ENCODE measurements around the gene CACUL1. TPM values are rescaled to one million over a fixed set of nuclear protein-coding genes. Genes with fewer than 3 reads are reported as not detected.

CACUL1 gene
- total and polyA plus RNA-seq, 9 of the 15 experiments (the other 6 are each of a cell fraction or from before 2014, with no cell fraction given) = 4.5 to 17.1 (median 13.5) TPM

- Histone ChIP-seq H2AFZ (ENCODE audit: low read depth, low read length) (no peak overlapping the region), H3K27me3 (ENCODE audit: control insufficient read depth in 2 of 2, insufficient read depth in 2 of 2, low read length in 2 of 2) (no peaks in the 10 kb centered on the region), H3K9ac (ENCODE audit: insufficient read depth in 1 of 2, low read depth in 2 of 2, low read length in 2 of 2) (no peak overlapping the region), H3K4me2 (ENCODE audit: insufficient read depth, low read length) (no peak overlapping the region), H3K9me1 (ENCODE audit: control insufficient read depth, insufficient read depth, low read length) (no peaks in the 10 kb centered on the region), H3K79me2 (ENCODE audit: control insufficient read depth, insufficient read depth, low read length) (no peaks in the 10 kb centered on the region), H3K4me1 (replicated peaks in 1 of 2; ENCODE audit: control insufficient read depth in 2 of 2, insufficient read depth in 2 of 2, low read length in 2 of 2) (no peaks in the 10 kb centered on the region; a peak in 1 of 5 replicates), H3K9me3 (replicated peaks; ENCODE audit: control insufficient read depth, insufficient read depth, low read depth, low read length) (0 out of 2 replicates have a peak, but pooled peaks cover 2% of the 10 kb centered on the region), H3K4me3 (no peak overlapping the region), H4K20me1 (replicated peaks; ENCODE audit: control insufficient read depth, insufficient read depth, low read length) (no peaks in the 10 kb centered on the region), H3K36me3 (ENCODE audit: control insufficient read depth, insufficient read depth, low read length) (no peaks in the 10 kb centered on the region), H3K27ac (ENCODE audit: extremely low read depth, low read depth, low read length) (no peak overlapping the region)
- ChIA-PET POLR2A (no interaction called here), CTCF (ENCODE audit: low intra/inter-chr PET ratio) (no interaction called here)
- FAIRE-seq (no peak), DNase-seq (ENCODE audit: extremely low read depth in 1 of 4, low spot score in 3 of 4) (no peak), ATAC-seq (no peak)
- 34% methylated on average over 5 of the region's 5 CpGs for WGBS (ENCODE audit: insufficient coverage, low coverage, missing lambda C conversion rate)
- in situ Hi-C loops (cut with MboI) = no loop called here
- intact Hi-C loops (cut with micrococcal nuclease) = no loop called here
- TF ChIP-seq ZNF124 (CRISPR knock-in tag; IDR thresholded peaks at IDR 0.05) = peak; percentile 98
- TF ChIP-seq TRIM28 (IDR thresholded peaks at IDR 0.05) = peak; percentile 31; the same call in 1 of the 2 replicates
- no peak for TF ChIP-seq TOE1 (IDR thresholded peaks at IDR 0.05; ENCODE audit: borderline replicate concordance)
- TF ChIP-seq TOE1 (CRISPR knock-in tag; IDR thresholded peaks at IDR 0.05; ENCODE audit: borderline replicate concordance, low read depth) = no peak
- no TSS peak for BruUV-seq (replicated peaks)
These were observed 22.2 kb upstream of the CACUL1 start for GRCh38 chr10:118776960-118777359.

GRCh38 chr10:118776033-118776432 is 21.3 kb upstream of the CACUL1 start:
- POLR2A ChIA-PET = no interaction called here
- Histone ChIP-seq H2AFZ (ENCODE audit: low read depth, low read length) (no peak overlapping the region), H4K20me1 (replicated peaks; ENCODE audit: control insufficient read depth, insufficient read depth, low read length) (no peaks in the 10 kb centered on the region), H3K36me3 (ENCODE audit: control insufficient read depth, insufficient read depth, low read length) (no peaks in the 10 kb centered on the region), H3K4me1 (replicated peaks in 1 of 2; ENCODE audit: control insufficient read depth in 2 of 2, insufficient read depth in 2 of 2, low read length in 2 of 2) (no peaks in the 10 kb centered on the region; a peak in 1 of 5 replicates), H3K27me3 (ENCODE audit: control insufficient read depth in 2 of 2, insufficient read depth in 2 of 2, low read length in 2 of 2) (no peaks in the 10 kb centered on the region), H3K27ac (ENCODE audit: extremely low read depth, low read depth, low read length) (no peak overlapping the region), H3K79me2 (ENCODE audit: control insufficient read depth, insufficient read depth, low read length) (no peaks in the 10 kb centered on the region), H3K4me3 (no peak overlapping the region), H3K9me1 (ENCODE audit: control insufficient read depth, insufficient read depth, low read length) (no peaks in the 10 kb centered on the region), H3K9me3 (replicated peaks; ENCODE audit: control insufficient read depth, insufficient read depth, low read depth, low read length) (0 out of 2 replicates have a peak, but pooled peaks cover 2% of the 10 kb centered on the region), H3K4me2 (ENCODE audit: insufficient read depth, low read length) (no peak overlapping the region), H3K9ac (ENCODE audit: insufficient read depth in 1 of 2, low read depth in 2 of 2, low read length in 2 of 2) (no peak overlapping the region)
- DNase-seq (ENCODE audit: extremely low read depth in 1 of 4, low spot score in 3 of 4) (no peak), FAIRE-seq (no peak), ATAC-seq (no peak)
- TF ChIP-seq KLF10 (CRISPR knock-in tag; IDR thresholded peaks at IDR 0.05) (no peak), TFE3 (CRISPR knock-in tag; IDR thresholded peaks at IDR 0.05) (peak; percentile 63), MXD1 (CRISPR knock-in tag; IDR thresholded peaks at IDR 0.05; ENCODE audit: borderline replicate concordance, poor library complexity, severe bottlenecking) (no peak), ATF2 (CRISPR knock-in tag; IDR thresholded peaks at IDR 0.05) (no peak), FOXA3 (CRISPR knock-in tag; conservative IDR thresholded peaks at IDR 0.05 in 1 of 2, IDR thresholded peaks at IDR 0.05 in 1 of 2) (no peak), SMC3 (conservative IDR thresholded peaks at IDR 0.05; ENCODE audit: insufficient read depth, low read depth, low read length) (no peak), FOS (IDR thresholded peaks at IDR 0.05; ENCODE audit: extremely low read depth, insufficient read length) (no peak)
- CTCF ChIA-PET (ENCODE audit: low intra/inter-chr PET ratio) = no interaction called here
- in situ Hi-C loops (cut with MboI) (no loop called here), intact Hi-C loops (cut with micrococcal nuclease) (no loop called here)
- no TSS peak for BruUV-seq (replicated peaks)
- WGBS (ENCODE audit: insufficient coverage, low coverage, missing lambda C conversion rate) = 71% methylated on average over 3 of the region's 3 CpGs

All from K562 (cell line).